Calu3 (cell line): Measurements from ENCODE around the gene NEK6. TPM values are rescaled to one million over a fixed set of nuclear protein-coding genes. Genes with fewer than 3 reads are reported as not detected.

Experiments used
- BruUV-seq: library from RNA; stranded (reverse); fragments of 400-500 nt; replicated peaks from 2 replicates; lab custom pipeline; 2021; lab: Mats Ljungman, UMichigan
- CTCF ChIA-PET: fragments of 300-600 bp; sonication (Branson Sonifier 250); formaldehyde crosslinking; loops from one replicate; lab custom pipeline; 2022; ENCODE audit warnings: antibody characterized with exemption; lab: Charles Lee
- DNase-seq: peaks from one replicate; pipeline ENCODE4 v3.0.0; 2022
- H3K27ac Mint-ChIP-seq: one replicate; pipeline ENCODE4 v1.8.0; 2022; ENCODE audit warnings: mixed read lengths; ENCODE audit not compliant: unreplicated experiment
- H3K27me3 Mint-ChIP-seq: one replicate; pipeline ENCODE4 v1.8.0; 2022; ENCODE audit warnings: mixed read lengths; ENCODE audit not compliant: unreplicated experiment
- H3K36me3 Mint-ChIP-seq: one replicate; pipeline ENCODE4 v1.8.0; 2022; ENCODE audit warnings: mild to moderate bottlenecking, moderate library complexity, mixed read lengths; ENCODE audit not compliant: insufficient read depth, unreplicated experiment
- H3K4me1 Mint-ChIP-seq: one replicate; pipeline ENCODE4 v1.8.0; 2022; ENCODE audit warnings: mild to moderate bottlenecking, low read depth, mixed read lengths; ENCODE audit not compliant: unreplicated experiment
- H3K4me3 Mint-ChIP-seq: one replicate; pipeline ENCODE4 v1.8.0; 2022; ENCODE audit warnings: mild to moderate bottlenecking, low read depth, moderate library complexity, mixed read lengths; ENCODE audit not compliant: unreplicated experiment
- H3K9me3 Mint-ChIP-seq: one replicate; pipeline ENCODE4 v1.8.0; 2022; ENCODE audit warnings: low read depth, mixed read lengths; ENCODE audit not compliant: unreplicated experiment
- intact Hi-C: fragments of 100-400 bp; cut with micrococcal nuclease; formaldehyde crosslinking; loops from one replicate; pipeline ENCODE4 v1.10.0; 2022; ENCODE audit not compliant: unreplicated experiment
- total RNA-seq: library from RNA; stranded (reverse); gene quantifications from 2 replicates; pipeline ENCODE4 v1.2.3, GENCODE V29; 2022
- TF ChIP-seq, protein P1 (sequence below): fragments of 200-600 bp; IDR thresholded peaks from one replicate; pipeline ENCODE4 v1.8.0; 2022; ENCODE audit warnings: antibody characterized with exemption; ENCODE audit not compliant: unreplicated experiment

Gene NEK6
- total RNA-seq, 1 experiment from 2014 or later: 43.0 TPM

- Mint-ChIP-seq H3K4me3 (no peak overlapping the region), H3K36me3 (peaks cover 46% of the 10 kb centered on the region), H3K27me3 (no peaks in the 10 kb centered on the region), H3K27ac (no peak overlapping the region), H3K4me1 (no peaks in the 10 kb centered on the region), H3K9me3 (no peaks in the 10 kb centered on the region)
- intact Hi-C loops: no loop called here
- no TSS peak for BruUV-seq
- CTCF ChIA-PET: no interaction called here
- TF ChIP-seq, protein P1, sequence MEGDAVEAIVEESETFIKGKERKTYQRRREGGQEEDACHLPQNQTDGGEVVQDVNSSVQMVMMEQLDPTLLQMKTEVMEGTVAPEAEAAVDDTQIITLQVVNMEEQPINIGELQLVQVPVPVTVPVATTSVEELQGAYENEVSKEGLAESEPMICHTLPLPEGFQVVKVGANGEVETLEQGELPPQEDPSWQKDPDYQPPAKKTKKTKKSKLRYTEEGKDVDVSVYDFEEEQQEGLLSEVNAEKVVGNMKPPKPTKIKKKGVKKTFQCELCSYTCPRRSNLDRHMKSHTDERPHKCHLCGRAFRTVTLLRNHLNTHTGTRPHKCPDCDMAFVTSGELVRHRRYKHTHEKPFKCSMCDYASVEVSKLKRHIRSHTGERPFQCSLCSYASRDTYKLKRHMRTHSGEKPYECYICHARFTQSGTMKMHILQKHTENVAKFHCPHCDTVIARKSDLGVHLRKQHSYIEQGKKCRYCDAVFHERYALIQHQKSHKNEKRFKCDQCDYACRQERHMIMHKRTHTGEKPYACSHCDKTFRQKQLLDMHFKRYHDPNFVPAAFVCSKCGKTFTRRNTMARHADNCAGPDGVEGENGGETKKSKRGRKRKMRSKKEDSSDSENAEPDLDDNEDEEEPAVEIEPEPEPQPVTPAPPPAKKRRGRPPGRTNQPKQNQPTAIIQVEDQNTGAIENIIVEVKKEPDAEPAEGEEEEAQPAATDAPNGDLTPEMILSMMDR: no peak
- DNase-seq: no peak
Observed at GRCh38 chr9:124343533-124344290, 86.0 kb downstream of the NEK6 start.

DNA sequence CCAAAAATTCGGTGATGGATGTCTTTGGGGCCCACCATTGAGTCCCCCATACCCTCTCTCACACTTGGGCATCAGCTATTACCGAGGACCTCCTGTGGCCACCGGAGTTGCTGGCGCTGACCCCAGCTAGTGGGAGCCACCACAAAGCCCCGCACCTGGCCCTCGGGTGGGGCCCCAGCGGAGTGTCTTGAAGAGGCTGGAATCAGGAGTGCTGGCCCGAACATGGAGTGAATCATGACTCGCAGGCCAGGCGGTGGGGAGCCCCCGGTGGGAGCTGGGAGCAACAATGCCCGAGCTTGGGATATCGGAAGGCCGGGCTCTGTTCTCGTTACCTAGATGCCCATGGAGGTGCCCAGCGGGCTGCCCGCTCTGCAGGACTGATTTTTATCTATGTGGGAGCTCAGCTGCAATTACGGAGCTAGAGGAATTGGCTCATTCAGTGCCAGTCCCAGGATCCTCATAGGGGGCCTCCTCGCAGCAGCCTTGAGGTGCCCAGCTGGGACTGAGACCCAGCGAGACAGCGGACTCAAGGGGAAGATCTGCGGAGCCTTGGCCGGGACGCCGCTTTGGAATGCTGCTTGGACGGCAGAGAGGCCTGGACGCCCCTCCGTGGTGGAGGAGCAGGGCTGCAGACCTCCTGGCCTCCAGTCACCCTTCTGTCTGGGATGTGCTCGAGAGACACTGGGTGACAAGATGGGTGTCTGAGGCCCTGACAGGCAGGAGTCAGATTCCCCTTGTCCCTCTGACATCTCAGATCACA, 86.7 kb downstream of the NEK6 start:
- H3K9me3 Mint-ChIP-seq: no peaks in the 10 kb centered on the region
- DNase-seq: no peak
- peaks cover 41% of the 10 kb centered on the region for H3K36me3 Mint-ChIP-seq
- intact Hi-C loops: no loop called here
- H3K27me3 Mint-ChIP-seq: no peaks in the 10 kb centered on the region
- no peak overlapping the region for H3K4me3 Mint-ChIP-seq
- no peaks in the 10 kb centered on the region for H3K4me1 Mint-ChIP-seq
- CTCF ChIA-PET: no interaction called here
- no peak overlapping the region for H3K27ac Mint-ChIP-seq
- no TSS peak for BruUV-seq
- TF ChIP-seq, protein P1: no peak

- BruUV-seq: no TSS peak
- Mint-ChIP-seq H3K36me3 (peaks cover 35% of the 10 kb centered on the region), H3K9me3 (no peaks in the 10 kb centered on the region), H3K4me3 (no peak overlapping the region), H3K4me1 (no peaks in the 10 kb centered on the region), H3K27me3 (no peaks in the 10 kb centered on the region), H3K27ac (no peak overlapping the region)
- intact Hi-C loops: no loop called here
- TF ChIP-seq, protein P1: no peak
- CTCF ChIA-PET: no interaction called here
- no peak for DNase-seq
Observed at GRCh38 chr9:124345063-124345462, 87.3 kb downstream of the NEK6 start.

DNA sequence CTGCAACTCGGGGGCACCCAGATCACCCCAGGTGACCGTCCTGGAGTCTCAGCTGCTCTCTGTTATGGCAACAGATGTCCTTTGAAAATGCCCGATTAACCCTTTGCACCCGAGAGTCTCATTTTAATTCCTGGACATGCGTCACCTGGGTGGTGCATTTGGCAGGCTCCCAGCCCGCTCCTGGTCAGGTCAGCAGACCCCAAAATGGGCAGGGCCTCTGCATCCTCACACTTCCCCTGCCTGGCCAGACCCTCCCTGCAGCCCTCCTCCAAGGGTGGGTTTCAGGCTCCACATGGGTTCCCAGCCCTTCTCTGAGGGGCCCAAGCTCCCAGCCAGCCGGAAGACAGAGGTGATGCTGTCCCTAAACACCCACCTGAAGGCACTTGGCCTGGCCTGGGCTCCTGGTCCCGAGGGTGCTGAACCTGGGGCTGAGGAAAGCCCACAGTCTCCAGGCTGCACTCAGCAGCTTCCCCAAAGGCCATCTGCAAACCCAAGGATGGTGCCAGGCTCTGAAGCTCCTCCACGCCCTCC, 88.1 kb downstream of the NEK6 start:
- TF ChIP-seq, protein P1: no peak
- CTCF ChIA-PET: no interaction called here
- no peak for DNase-seq
- Mint-ChIP-seq H3K27me3 (no peaks in the 10 kb centered on the region), H3K4me1 (no peaks in the 10 kb centered on the region), H3K9me3 (no peaks in the 10 kb centered on the region), H3K4me3 (no peak overlapping the region), H3K27ac (no peak overlapping the region), H3K36me3 (peaks cover 39% of the 10 kb centered on the region)
- intact Hi-C loops: no loop called here
- BruUV-seq: no TSS peak
